HG02840 (cell line): ENCODE data around the gene RASGEF1C.
"Not testable (repeated sequence)": the region's sequence is repeated elsewhere in the genome, so short reads cannot be mapped to it uniquely, and the experiment has no call there.

ENCODE experiments used
- ATAC-seq: cut with Tn5 transposase; IDR thresholded peaks from one replicate; pipeline ENCODE4 v1.9.1; 2021; ENCODE audit warnings: mild to moderate bottlenecking, moderate library complexity, moderate number of reproducible peaks; ENCODE audit not compliant: unreplicated experiment, low FRiP score

RASGEF1C gene

GRCh38 chr5:180212363-180213255, 3.6 kb upstream of the RASGEF1C start:
- ATAC-seq: no peak

- ATAC-seq: no peak
Measured at GRCh38 chr5:180211761-180212035, 2.7 kb upstream of the RASGEF1C start.

GRCh38 chr5:180210961-180211760, 2.1 kb upstream of the RASGEF1C start:
- ATAC-seq: no peak

GRCh38 chr5:180210077-180210476, 1.1 kb upstream of the RASGEF1C start:
- ATAC-seq: not testable (repeated sequence)

- no peak for ATAC-seq
Measured at GRCh38 chr5:180208435-180209081, 453 bp downstream of the RASGEF1C start.

GRCh38 chr5:180208038-180208434, 975 bp downstream of the RASGEF1C start:
- ATAC-seq: no peak

GRCh38 chr5:180207593-180207992, 1.4 kb downstream of the RASGEF1C start:
- no peak for ATAC-seq

GRCh38 chr5:180206993-180207392, 2.0 kb downstream of the RASGEF1C start:
- ATAC-seq: no peak

- no peak for ATAC-seq
Measured at GRCh38 chr5:180205916-180206315, 3.1 kb downstream of the RASGEF1C start.

GRCh38 chr5:180204276-180204819, 4.7 kb downstream of the RASGEF1C start:
- no peak for ATAC-seq

- ATAC-seq: no peak
Measured at GRCh38 chr5:180202939-180203573, 6.0 kb downstream of the RASGEF1C start.

- no peak for ATAC-seq
Measured at GRCh38 chr5:180201051-180201987, 7.7 kb downstream of the RASGEF1C start.

- no peak for ATAC-seq
Measured at GRCh38 chr5:180199390-180199789, 9.6 kb downstream of the RASGEF1C start.

GRCh38 chr5:180198208-180198607, 10.8 kb downstream of the RASGEF1C start:
- ATAC-seq: no peak

- ATAC-seq: no peak
Measured at GRCh38 chr5:180197016-180197702, 11.9 kb downstream of the RASGEF1C start.

GRCh38 chr5:180194410-180195345, 14.3 kb downstream of the RASGEF1C start:
- ATAC-seq: no peak

GRCh38 chr5:180193749-180194375, 15.1 kb downstream of the RASGEF1C start:
- ATAC-seq: no peak
